ENCODE measurements around the gene GBF1. TPM values are rescaled to one million over a fixed set of nuclear protein-coding genes. Genes with fewer than 3 reads are reported as not detected.

Gene GBF1
- total and polyA plus RNA-seq, 2 of the 13 experiments (the other 11 are each of a cell fraction or from before 2014, with no cell fraction given) = 17.1 to 21.9 TPM

DNA sequence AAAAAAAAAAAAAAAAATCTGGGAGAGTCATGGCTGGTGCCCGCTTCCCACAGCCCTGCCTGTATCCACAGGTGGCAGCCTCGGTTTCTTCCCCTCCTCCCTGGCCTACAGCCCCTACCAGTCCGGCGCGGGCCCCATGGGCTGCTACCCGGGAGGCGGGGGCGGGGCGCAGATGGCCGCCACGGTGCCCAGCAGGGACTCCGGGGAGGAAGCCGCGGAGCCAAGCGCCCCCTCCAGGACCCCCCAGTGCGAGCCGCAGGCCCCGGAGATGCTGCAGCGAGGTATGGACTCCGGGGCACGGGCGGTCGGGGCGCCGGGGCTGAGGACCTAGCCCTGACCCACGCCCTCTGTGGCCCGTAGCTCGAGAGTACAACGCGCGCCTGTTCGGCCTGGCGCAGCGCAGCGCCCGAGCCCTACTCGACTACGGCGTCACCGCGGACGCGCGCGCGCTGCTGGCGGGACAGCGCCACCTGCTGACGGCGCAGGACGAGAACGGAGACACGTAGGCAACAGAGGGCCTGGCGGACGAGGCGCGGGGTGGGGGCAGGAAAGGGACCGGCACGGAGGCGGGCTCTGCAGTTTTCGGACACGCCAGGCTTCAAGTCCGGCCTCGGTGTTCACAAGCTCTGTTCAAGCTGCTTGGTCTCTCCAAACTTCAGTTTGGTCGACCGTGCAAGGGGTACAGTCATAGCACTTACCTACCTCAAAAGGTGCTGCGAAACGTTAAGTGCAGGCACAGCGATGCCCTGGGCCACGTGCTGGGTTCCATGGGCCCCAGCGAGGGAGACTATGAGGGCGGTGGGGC is 154.1 kb downstream of the GBF1 start (continued):
- TF ChIP-seq PAXIP1 (CRISPR knock-in tag; conservative IDR thresholded peaks at IDR 0.05) (0 out of 2 replicates have a peak, but pooled peaks have one; percentile 37), PRDM10 (CRISPR knock-in tag; IDR thresholded peaks at IDR 0.05; ENCODE audit: low read depth) (no peak; the same call in none of the 2 replicates), SATB2 (CRISPR knock-in tag; IDR thresholded peaks at IDR 0.05) (no peak), ZNF598 (CRISPR knock-in tag; IDR thresholded peaks at IDR 0.05; ENCODE audit: borderline replicate concordance) (peak; percentile 90), TMF1 (CRISPR knock-in tag; IDR thresholded peaks at IDR 0.05; ENCODE audit: low read depth) (no peak), SOX6 (IDR thresholded peaks at IDR 0.05) (no peak), SOX6 (CRISPR knock-in tag; IDR thresholded peaks at IDR 0.05) (peak; percentile 77), NFIC (IDR thresholded peaks at IDR 0.05; ENCODE audit: low read length) (no peak), ETV5 (CRISPR knock-in tag; IDR thresholded peaks at IDR 0.05; ENCODE audit: borderline replicate concordance) (peak; percentile 68), FOSL1 (CRISPR knock-in tag; IDR thresholded peaks at IDR 0.05; ENCODE audit: borderline replicate concordance) (no peak), SNRNP70 (IDR thresholded peaks at IDR 0.05; ENCODE audit: low read depth, low read length) (no peak)
- TF ChIP-seq, protein P1, sequence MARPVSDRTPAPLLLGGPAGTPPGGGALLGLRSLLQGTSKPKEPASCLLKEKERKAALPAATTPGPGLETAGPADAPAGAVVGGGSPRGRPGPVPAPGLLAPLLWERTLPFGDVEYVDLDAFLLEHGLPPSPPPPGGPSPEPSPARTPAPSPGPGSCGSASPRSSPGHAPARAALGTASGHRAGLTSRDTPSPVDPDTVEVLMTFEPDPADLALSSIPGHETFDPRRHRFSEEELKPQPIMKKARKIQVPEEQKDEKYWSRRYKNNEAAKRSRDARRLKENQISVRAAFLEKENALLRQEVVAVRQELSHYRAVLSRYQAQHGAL (CRISPR knock-in tag; IDR thresholded peaks at IDR 0.05; ENCODE audit: not compliant biosample characterization) = no peak
- TF ChIP-seq, protein P2, sequence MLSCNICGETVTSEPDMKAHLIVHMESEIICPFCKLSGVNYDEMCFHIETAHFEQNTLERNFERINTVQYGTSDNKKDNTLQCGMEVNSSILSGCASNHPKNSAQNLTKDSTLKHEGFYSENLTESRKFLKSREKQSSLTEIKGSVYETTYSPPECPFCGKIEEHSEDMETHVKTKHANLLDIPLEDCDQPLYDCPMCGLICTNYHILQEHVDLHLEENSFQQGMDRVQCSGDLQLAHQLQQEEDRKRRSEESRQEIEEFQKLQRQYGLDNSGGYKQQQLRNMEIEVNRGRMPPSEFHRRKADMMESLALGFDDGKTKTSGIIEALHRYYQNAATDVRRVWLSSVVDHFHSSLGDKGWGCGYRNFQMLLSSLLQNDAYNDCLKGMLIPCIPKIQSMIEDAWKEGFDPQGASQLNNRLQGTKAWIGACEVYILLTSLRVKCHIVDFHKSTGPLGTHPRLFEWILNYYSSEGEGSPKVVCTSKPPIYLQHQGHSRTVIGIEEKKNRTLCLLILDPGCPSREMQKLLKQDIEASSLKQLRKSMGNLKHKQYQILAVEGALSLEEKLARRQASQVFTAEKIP (CRISPR knock-in tag; IDR thresholded peaks at IDR 0.05; ENCODE audit: borderline replicate concordance) = no peak
- TF ChIP-seq, protein P3, sequence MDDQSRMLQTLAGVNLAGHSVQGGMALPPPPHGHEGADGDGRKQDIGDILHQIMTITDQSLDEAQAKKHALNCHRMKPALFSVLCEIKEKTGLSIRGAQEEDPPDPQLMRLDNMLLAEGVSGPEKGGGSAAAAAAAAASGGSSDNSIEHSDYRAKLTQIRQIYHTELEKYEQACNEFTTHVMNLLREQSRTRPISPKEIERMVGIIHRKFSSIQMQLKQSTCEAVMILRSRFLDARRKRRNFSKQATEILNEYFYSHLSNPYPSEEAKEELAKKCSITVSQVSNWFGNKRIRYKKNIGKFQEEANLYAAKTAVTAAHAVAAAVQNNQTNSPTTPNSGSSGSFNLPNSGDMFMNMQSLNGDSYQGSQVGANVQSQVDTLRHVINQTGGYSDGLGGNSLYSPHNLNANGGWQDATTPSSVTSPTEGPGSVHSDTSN (CRISPR knock-in tag; IDR thresholded peaks at IDR 0.05; ENCODE audit: borderline replicate concordance) = no peak
- TF ChIP-seq, protein P4, sequence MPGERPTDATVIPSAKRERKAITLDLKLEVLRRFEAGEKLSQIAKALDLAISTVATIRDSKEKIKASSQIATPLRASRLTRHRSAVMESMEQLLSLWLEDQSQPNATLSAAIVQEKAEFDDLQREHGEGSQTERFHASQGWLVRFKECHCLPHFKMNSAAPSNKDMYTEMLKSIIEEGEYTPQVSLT (CRISPR knock-in tag; IDR thresholded peaks at IDR 0.05; ENCODE audit: borderline replicate concordance, low read depth) = no peak
